GM19035 (cell line): ENCODE data around the gene PDE8B.

Source experiments
- ATAC-seq: cut with Tn5 transposase; IDR thresholded peaks from one replicate; pipeline ENCODE4 v1.9.1; 2021; ENCODE audit not compliant: unreplicated experiment

Gene PDE8B

GRCh38 chr5:77229887-77230286 is 19.4 kb downstream of the PDE8B start:
- ATAC-seq = no peak

DNA sequence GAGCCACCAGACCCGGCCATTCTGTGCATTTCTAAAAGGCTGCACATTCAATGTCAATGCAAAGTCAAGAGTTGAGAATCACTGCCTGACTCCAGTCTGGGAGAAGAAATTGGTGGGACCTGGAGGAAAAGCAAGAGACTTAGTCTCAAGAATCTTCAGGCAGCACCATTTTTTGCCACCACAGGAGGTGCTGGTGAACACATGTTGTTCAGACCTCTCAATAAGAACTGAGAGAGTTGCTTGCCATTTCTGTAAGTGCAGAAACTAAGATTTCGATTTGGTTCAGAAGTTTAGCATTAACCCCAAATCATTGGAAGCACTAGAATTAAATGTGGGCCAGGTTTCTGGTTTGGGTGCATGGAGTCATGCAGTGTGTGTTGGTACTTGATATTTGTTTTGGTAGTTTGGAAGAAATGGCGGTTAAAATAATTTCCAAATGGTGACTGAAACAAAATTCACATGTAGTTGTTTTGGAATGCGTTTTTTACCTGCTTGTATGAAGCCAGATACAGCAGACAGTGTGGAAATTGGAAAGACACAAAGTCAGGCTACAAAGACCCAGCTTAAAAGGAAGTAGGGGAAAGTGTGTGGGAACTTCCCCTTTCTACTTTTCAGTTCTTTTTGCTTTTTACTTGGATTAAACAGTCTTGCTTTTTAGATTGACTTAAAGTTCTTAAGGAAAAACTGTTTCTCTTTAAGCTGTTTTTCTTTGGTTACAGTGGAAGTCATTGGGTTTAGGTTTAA is 20.4 kb downstream of the PDE8B start:
- ATAC-seq = no peak

- no peak for ATAC-seq
Measured at GRCh38 chr5:77231471-77232138, 21.1 kb downstream of the PDE8B start.

DNA sequence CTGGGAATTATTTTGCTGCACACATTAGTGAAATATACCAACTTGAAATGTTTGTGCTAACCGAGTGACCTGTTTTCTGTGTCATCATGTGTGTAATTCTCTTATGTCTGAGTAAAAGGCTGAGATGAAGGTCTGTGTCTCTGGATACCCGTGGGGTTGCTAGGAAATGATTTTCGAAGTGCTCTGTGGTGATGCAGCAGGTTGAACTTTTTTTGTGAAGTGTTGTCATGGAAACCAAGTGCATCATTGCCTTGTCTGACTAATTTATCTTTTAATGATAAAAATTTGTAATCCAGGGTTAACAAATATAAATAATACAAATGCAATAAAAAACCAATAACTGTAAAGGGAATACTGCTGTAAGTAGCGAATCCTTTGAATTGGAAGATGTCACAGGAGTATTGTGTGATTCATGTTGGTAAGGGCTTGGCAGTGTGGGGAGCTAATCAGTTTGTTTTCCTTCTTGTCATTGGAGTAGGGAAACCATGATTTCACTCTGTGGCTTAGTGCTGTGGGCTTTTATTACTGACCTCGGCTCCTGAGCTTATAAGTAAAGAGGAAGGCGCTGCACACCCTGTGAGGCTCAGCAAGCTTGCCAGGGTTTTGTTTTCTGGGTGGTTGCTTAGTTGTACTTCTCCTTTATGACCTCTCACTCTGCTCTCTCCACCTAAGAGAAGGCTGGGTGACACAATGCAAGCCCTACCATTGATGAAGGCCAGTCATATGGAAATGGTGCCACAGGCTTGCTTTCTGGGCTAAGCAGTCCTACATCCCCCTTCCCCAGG is 22.3 kb downstream of the PDE8B start:
- no peak for ATAC-seq

DNA sequence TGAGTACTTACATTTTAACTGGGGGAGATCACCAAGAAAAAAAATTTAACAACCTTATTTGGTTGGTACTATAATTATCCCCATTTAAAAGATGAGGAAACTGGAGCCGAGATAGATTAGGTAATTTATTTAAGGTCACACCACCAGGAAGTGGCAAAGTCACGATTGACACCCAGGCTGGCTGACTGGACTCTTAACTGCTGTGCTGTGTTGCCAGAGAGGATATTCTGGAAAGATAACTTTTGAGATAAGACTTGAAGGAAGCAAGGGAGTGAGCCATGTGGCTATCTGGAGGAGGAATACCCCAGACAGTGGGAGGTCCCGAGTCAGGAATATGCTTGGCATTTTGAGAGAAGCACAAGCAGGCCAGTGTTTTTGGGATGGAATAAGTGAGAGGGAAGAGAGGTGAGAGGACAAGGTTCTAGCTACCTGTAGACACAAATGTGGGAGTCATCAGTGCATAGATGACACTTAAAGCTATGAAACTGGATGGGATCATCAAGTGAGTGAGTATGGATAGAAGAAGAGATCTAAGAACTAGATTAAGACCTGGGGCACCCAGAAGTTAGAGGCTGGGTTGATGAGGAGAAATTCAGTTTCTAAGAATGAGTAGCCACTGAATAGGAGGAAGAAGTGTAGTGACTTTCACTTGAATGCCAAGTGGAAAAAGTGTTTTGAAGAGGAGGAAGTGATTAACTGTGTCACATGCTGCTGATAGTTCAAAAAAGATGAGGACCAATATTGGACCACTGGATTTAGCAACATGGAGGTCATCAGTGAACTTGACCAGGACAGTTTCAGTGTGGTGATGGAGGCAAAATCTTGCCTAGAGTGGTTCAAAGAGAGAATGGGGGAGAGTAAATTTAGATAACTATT is 25.6 kb downstream of the PDE8B start:
- no peak for ATAC-seq

GRCh38 chr5:77239126-77239741 is 28.8 kb downstream of the PDE8B start:
- no peak for ATAC-seq

GRCh38 chr5:77241444-77241843 is 31.0 kb downstream of the PDE8B start:
- no peak for ATAC-seq

- ATAC-seq = no peak
Measured at GRCh38 chr5:77249475-77249874, 39.0 kb downstream of the PDE8B start.

DNA sequence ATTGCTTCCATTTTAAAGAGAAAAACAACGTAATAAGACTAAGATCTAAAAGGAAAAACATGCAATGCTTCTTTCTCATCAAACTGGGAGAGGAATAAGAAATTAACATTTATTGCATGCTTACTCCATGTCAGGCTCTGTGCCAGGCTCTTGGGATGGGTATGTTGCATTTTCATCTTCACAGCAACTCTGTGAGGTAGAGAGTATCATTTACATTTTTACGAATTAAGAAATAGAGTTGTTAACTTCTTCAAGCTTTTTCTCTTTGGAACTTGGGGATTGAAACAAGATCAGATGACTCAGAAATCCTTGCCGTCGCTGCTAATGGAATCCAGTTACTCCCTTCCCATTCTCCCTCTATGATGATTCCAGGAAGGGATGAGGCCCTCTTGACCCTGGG is 39.5 kb downstream of the PDE8B start:
- ATAC-seq = no peak

- ATAC-seq = no peak
Measured at GRCh38 chr5:77251921-77252320, 41.4 kb downstream of the PDE8B start.

- ATAC-seq = no peak
Measured at GRCh38 chr5:77255617-77256016, 45.1 kb downstream of the PDE8B start.

DNA sequence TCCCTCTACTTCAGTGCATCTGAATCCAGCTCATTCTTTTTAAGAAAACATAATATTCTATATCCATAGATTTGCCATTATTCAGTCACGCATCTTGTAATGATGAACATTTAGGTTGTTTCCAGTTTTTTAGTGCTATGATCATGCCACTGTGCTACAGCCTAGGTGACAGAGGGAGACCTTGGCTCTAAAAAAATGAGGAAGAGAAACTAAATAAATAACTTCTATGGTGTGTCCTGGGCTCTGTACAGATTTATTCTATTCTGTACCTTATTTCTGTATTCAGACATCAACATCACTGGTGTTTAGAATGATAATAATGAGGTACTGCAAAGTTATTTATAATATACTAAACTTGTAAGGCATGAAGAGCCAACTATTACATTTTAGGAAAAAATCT is 45.9 kb downstream of the PDE8B start:
- no peak for ATAC-seq

DNA sequence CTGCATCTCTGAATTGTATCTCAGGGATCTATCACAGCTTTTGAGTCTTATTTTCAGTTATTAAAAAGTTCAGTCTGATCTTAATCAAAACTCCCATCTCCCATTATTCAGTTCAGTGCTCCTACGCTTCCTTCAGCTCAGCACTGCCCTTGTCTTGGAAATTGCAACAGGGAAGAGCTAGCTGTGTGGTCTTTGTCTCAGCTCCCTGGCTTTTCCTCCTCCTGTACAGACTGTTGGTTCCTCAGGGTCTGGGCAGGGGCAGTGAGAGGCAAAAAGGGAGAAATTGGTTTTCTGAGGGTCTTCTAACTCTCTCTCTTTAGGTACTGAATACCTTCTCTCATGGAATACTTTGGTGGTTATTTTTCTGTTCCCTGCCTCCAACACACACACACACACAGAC is 48.2 kb downstream of the PDE8B start:
- ATAC-seq = no peak

DNA sequence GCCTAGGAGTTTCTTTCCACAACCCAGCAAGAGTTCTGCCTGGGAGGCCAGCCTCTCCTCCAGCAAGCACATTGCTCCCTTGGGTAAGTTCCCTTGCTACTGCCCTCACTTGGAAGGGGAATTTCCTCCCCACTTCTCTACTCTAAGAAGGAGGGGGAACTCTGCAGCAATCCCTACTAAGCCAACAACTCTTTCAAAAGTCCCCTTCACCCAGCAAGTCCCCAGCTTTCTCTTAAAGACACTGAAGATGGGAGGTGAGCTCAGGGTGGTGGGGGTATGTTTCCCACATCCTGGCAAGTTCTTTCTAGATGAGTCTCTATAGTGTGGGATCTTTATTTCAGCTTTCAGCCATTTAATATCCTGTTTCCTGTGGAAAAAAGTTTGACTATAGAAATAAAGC is 49.0 kb downstream of the PDE8B start:
- no peak for ATAC-seq

DNA sequence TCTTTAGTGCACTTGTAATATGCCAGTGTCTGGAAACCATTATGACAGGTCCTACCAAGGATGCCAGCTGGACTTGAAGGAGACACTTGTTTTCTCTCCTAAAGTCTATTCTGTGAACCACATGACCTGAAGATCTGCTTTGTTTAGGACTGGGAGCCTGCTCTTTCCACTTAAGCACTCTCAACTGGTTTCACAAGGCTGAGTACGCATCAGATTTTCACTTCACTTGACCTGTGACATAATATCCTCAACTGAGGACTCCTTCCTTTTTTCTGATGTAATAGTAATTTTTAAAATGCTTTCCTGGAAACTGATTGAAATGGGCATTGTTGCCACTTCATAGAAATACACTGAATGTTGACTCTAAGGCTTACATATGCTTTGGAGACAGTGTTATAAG is 52.2 kb downstream of the PDE8B start:
- no peak for ATAC-seq

DNA sequence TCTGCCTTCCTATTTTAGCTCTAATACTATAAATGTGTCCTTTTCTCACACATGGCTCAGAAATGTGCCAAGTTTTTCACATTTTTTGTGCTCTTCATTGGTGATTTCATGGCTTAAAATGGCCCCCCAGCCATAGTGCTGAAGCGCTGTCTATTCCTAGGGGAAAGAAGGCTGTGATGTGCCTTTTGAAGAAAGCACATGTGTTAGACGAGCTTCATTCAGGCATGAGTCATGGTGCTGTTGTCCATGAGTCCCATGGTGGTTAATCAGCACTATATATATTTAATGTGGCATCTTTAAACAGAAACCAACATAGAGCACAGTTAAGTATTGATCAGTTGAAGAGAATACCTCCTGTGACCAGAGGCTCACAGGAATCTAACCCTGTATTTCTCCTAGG is 55.8 kb downstream of the PDE8B start:
- no peak for ATAC-seq

DNA sequence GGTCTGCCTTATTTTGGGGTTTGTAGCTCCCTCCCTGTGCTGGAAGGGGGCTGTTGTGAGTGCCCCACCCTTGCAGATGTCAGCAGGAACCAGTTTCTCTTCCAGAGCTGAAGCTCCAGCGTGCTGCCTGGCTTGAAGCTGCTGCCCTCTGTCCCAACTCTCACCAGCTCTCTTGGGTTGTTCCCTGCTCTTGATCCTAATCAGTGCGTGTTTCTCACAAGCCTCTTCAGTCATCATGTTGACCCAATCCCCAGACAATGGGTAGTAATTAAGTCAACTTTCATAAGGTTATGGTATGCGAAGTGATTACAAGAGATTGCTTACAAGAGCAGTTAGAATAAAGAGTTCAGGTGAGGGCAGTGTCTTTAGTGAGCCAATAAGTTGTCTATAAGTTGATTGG is 57.0 kb downstream of the PDE8B start:
- ATAC-seq = no peak

DNA sequence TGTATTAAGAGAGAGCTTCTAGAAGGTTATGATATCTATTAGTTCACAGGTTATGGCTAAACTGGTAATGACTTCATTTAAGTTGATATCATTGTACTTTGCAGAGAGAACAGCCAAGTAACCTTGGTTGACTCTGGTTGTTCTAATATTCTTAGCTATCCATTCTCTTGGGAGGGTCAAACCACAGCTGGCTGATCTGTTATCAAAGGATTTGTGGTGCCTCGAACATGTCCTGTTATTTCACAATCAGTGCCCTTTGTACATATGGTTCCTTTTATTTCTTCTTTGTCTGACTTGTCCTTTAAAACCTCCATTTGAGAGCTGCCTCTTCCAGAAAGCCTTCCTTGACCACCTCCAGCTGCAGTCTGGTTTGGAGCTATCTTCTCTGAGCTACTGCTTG is 61.7 kb downstream of the PDE8B start:
- ATAC-seq = no peak

DNA sequence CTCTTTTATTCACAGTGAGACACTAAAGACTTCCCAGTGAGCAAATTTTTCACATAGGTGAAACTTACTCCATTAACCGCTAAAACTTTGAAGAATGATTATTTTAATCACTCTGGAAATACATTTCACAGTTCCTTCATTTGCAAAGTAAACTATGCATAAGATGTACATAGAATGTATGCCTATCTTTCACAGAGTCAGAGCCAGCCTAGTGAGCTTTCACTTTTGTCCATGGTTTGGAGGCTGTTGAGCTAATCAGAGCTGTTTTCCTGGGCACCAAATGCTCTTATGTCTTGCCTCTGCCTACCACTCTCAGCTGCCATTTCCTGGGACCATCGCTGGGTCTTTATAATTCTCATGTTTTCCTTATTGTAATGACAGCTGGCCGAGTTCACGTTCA is 67.3 kb downstream of the PDE8B start:
- ATAC-seq = no peak

- no peak for ATAC-seq
Measured at GRCh38 chr5:77280036-77280435, 69.6 kb downstream of the PDE8B start.

- ATAC-seq = no peak
Measured at GRCh38 chr5:77281969-77282336, 71.5 kb downstream of the PDE8B start.
